SK-MEL-5 (cell line): ENCODE data around the gene ZMAT5. TPM values are rescaled to one million over a fixed set of nuclear protein-coding genes. Genes with fewer than 3 reads are reported as not detected.

ENCODE experiments used
- DNase-seq: peaks from one replicate; pipeline ENCODE4 v3.0.0-alpha.2; 2016; ENCODE audit warnings: low read depth, low spot score
- in situ Hi-C: cut with HindIII; loops from 2 replicates; pipeline ENCODE4 v1.10.0; 2016; ENCODE audit warnings: low sequenced_read_pairs, high pct_unique_total_duplicates, low pct_unique_long_range_greater_than_20kb
- polyA plus RNA-seq, 2 experiments: library from polyadenylated mRNA; depleted of rRNA; stranded (reverse); fragments of >200 nt; gene quantifications; 2 replicates each; pipeline ENCODE4 v1.2.3, GENCODE V29; 2015
- total RNA-seq: library from RNA; depleted of rRNA; stranded (reverse); fragments of >200 nt; shearing (Covaris generic); gene quantifications from 2 replicates; pipeline ENCODE4 v1.2.3, GENCODE V29; 2014; rRNA removed

The ZMAT5 gene
- total RNA-seq = 27.7 and 32.7 TPM in 2 replicates
- 30.6 and 37.9 TPM in 2 replicates for polyA plus RNA-seq (2015; cell fraction: cytosol; rRNA removed)
- polyA plus RNA-seq (2015; cell fraction: nucleus; rRNA removed) = 3.9 and 18.6 TPM in 2 replicates

- in situ Hi-C loops = no loop called here
Measured at GRCh38 chr22:29766632-29767170, at the start of gene ZMAT5. TSS of gene ZMAT5 (minus strand) at chr22:29767007. CDS start at chr22:29748544, 18,463 bp downstream.

GRCh38 chr22:29816539-29816938, 49.7 kb upstream of the ZMAT5 start:
- in situ Hi-C loops = no loop called here
- no peak for DNase-seq

More at GRCh38 chr22:29766632-29767170, at the start of gene ZMAT5:
- peak; percentile 99 for DNase-seq

- in situ Hi-C loops = no loop called here
- no peak for DNase-seq
Measured at GRCh38 chr22:29816128-29816527, 49.3 kb upstream of the ZMAT5 start.

GRCh38 chr22:29815580-29815979, 48.8 kb upstream of the ZMAT5 start:
- in situ Hi-C loops = no loop called here
- no peak for DNase-seq

- in situ Hi-C loops = no loop called here
Measured at GRCh38 chr22:29814003-29814402, 47.2 kb upstream of the ZMAT5 start.

GRCh38 chr22:29813563-29813962, 46.8 kb upstream of the ZMAT5 start:
- peak; percentile 73 for DNase-seq

More at GRCh38 chr22:29814003-29814402, 47.2 kb upstream of the ZMAT5 start:
- DNase-seq = no peak

GRCh38 chr22:29813126-29813525, 46.3 kb upstream of the ZMAT5 start:
- no peak for DNase-seq
- in situ Hi-C loops = no loop called here

More at GRCh38 chr22:29813563-29813962, 46.8 kb upstream of the ZMAT5 start:
- in situ Hi-C loops = no loop called here

- no peak for DNase-seq
- in situ Hi-C loops = no loop called here
Measured at GRCh38 chr22:29811377-29811776, 44.6 kb upstream of the ZMAT5 start.

- in situ Hi-C loops = no loop called here
- DNase-seq = no peak
Measured at GRCh38 chr22:29810216-29810615, 43.4 kb upstream of the ZMAT5 start.

- in situ Hi-C loops = no loop called here
- no peak for DNase-seq
Measured at GRCh38 chr22:29806196-29806595, 39.4 kb upstream of the ZMAT5 start.

GRCh38 chr22:29804985-29805384, 38.2 kb upstream of the ZMAT5 start:
- no peak for DNase-seq
- in situ Hi-C loops = no loop called here

GRCh38 chr22:29803190-29803589, 36.4 kb upstream of the ZMAT5 start:
- in situ Hi-C loops = no loop called here
- DNase-seq = no peak

GRCh38 chr22:29801796-29802195, 35.0 kb upstream of the ZMAT5 start:
- no peak for DNase-seq
- in situ Hi-C loops = no loop called here

- in situ Hi-C loops = no loop called here
- no peak for DNase-seq
Measured at GRCh38 chr22:29801153-29801552, 34.3 kb upstream of the ZMAT5 start.

- no peak for DNase-seq
Measured at GRCh38 chr22:29799217-29799680, 32.4 kb upstream of the ZMAT5 start.

GRCh38 chr22:29798801-29799200, 32.0 kb upstream of the ZMAT5 start:
- no peak for DNase-seq

More at GRCh38 chr22:29799217-29799680, 32.4 kb upstream of the ZMAT5 start:
- in situ Hi-C loops = no loop called here

GRCh38 chr22:29798318-29798717, 31.5 kb upstream of the ZMAT5 start:
- in situ Hi-C loops = no loop called here
- DNase-seq = no peak

More at GRCh38 chr22:29798801-29799200, 32.0 kb upstream of the ZMAT5 start:
- in situ Hi-C loops = no loop called here

GRCh38 chr22:29797351-29797750, 30.5 kb upstream of the ZMAT5 start:
- no peak for DNase-seq
- in situ Hi-C loops = no loop called here

- in situ Hi-C loops = no loop called here
- DNase-seq = no peak
Measured at GRCh38 chr22:29795663-29796062, 28.9 kb upstream of the ZMAT5 start.
